ENCODE measurements around the gene CDKN2AIP.

- TF ChIP-seq CTCF (IDR thresholded peaks at IDR 0.05) (no peak), POLR2A (IDR thresholded peaks at IDR 0.05) (no peak), EP300 (IDR thresholded peaks at IDR 0.05) (no peak)
Measured at GRCh38 chr4:183470821-183471220, 26.4 kb downstream of the CDKN2AIP start.
